HG03460 (cell line): ENCODE data around the gene GALK2.
"Not testable (repeated sequence)": the region's sequence is repeated elsewhere in the genome, so short reads cannot be mapped to it uniquely, and the experiment has no call there.

Experiments
- ATAC-seq: cut with Tn5 transposase; IDR thresholded peaks from one replicate; pipeline ENCODE4 v1.9.1; 2021; ENCODE audit not compliant: unreplicated experiment

The GALK2 gene

GRCh38 chr15:49328941-49329340 is 158.9 kb downstream of the GALK2 start:
- no peak for ATAC-seq

- ATAC-seq = no peak
These were observed 160.1 kb downstream of the GALK2 start for GRCh38 chr15:49330166-49330565.

GRCh38 chr15:49331442-49331841 is 161.4 kb downstream of the GALK2 start:
- no peak for ATAC-seq

GRCh38 chr15:49331951-49332350 is 161.9 kb downstream of the GALK2 start:
- ATAC-seq = no peak

- no peak for ATAC-seq
These were observed 169.6 kb downstream of the GALK2 start for GRCh38 chr15:49339656-49340055.

- ATAC-seq = no peak
These were observed 173.5 kb downstream of the GALK2 start for GRCh38 chr15:49343546-49343945.

- not testable (repeated sequence) for ATAC-seq
These were observed 184.4 kb downstream of the GALK2 start for GRCh38 chr15:49354439-49354838.

- no peak for ATAC-seq
These were observed 191.3 kb downstream of the GALK2 start for GRCh38 chr15:49361370-49361769.

GRCh38 chr15:49366496-49366895 is 196.4 kb downstream of the GALK2 start:
- no peak for ATAC-seq

GRCh38 chr15:49370782-49371181 is 200.7 kb downstream of the GALK2 start:
- ATAC-seq = no peak

GRCh38 chr15:49372366-49372765 is 202.3 kb downstream of the GALK2 start:
- ATAC-seq = no peak

- no peak for ATAC-seq
These were observed 209.9 kb downstream of the GALK2 start for GRCh38 chr15:49379996-49380395.

GRCh38 chr15:49380912-49381311 is 210.9 kb downstream of the GALK2 start:
- no peak for ATAC-seq
